Tibial nerve (tissue), 4 donors: Measurements from ENCODE around the gene GALNT18. TPM values are rescaled to one million over a fixed set of nuclear protein-coding genes. Genes with fewer than 3 reads are reported as not detected.

Experiments
- DNase-seq, 2 donors: peaks; one replicate each; pipeline ENCODE4 v3.0.0-alpha.2; 2019; ENCODE audit warnings: low spot score in 2 of 2
- H3K27ac ChIP-seq, 4 donors: fragments of 200-600 bp; sonication (generic) in 3 of 4; one replicate each; pipeline ENCODE4 v1.5.1; 2017 to 2019; ENCODE audit warnings: mild to moderate bottlenecking in 1 of 4
- H3K27me3 ChIP-seq, 2 donors: fragments of 200-600 bp; sonication (generic) in 1 of 2; one replicate each; pipeline versions ENCODE4 v1.5.1 to v1.6.0; 2017 to 2019
- H3K36me3 ChIP-seq, 3 donors: fragments of 200-600 bp; sonication (generic); one replicate each; pipeline ENCODE4 v1.5.1; 2018 to 2019
- H3K4me1 ChIP-seq, 4 donors: fragments of 200-600 bp; sonication (generic) in 3 of 4; one replicate each; pipeline ENCODE4 v1.5.1; 2017 to 2019
- H3K4me3 ChIP-seq, 4 donors: fragments of 200-600 bp; sonication (generic) in 3 of 4; one replicate each; pipeline ENCODE4 v1.5.1; 2017 to 2019; ENCODE audit warnings: mild to moderate bottlenecking in 1 of 4, moderate library complexity in 1 of 4
- H3K9me3 ChIP-seq, 4 donors: fragments of 200-600 bp; sonication (generic) in 3 of 4; one replicate each; pipeline ENCODE4 v1.5.1; 2017 to 2019
- CTCF ChIP-seq, 5 experiments: fragments of 200-600 bp in 3 of 5; fragments of 450-650 bp in 2 of 5; sonication (generic) in 3 of 5; IDR thresholded peaks; one replicate each; pipeline ENCODE4 v1.5.1; 2016 to 2019; ENCODE audit warnings: antibody characterized with exemption in 5 of 5, mild to moderate bottlenecking in 3 of 5, moderate library complexity in 2 of 5
- EP300 ChIP-seq, 2 donors: sonication (generic); formaldehyde crosslinking; IDR thresholded peaks; one replicate each; pipeline ENCODE4 v1.6.1; 2017; ENCODE audit warnings: antibody characterized with exemption in 2 of 2, mild to moderate bottlenecking in 1 of 2
- POLR2A ChIP-seq, 2 donors: fragments of 450-650 bp; IDR thresholded peaks; one replicate each; pipeline ENCODE4 v1.6.1; 2017; ENCODE audit warnings: antibody characterized with exemption in 2 of 2, mild to moderate bottlenecking in 2 of 2, moderate library complexity in 2 of 2
- WGBS, 2 donors: methylation state at CpG; one replicate each; pipeline ENCODE4 v1.1.5; 2018; 5-methylcytosine and 5-hydroxymethylcytosine counted together
- total RNA-seq, 4 donors: library from RNA; depleted of rRNA; stranded (reverse); fragments of >200 nt; gene quantifications; one replicate each; pipeline ENCODE4 v1.1.0, GENCODE V29; 2016

The GALNT18 gene
- total RNA-seq, 4 donors from 2014 or later: 11.3 to 32.4 (median 23.9) TPM

GRCh38 chr11:11531131-11531908 lies 90.5 kb downstream of the GALNT18 start:
- Histone ChIP-seq H3K36me3 (no peaks in the 10 kb centered on the region), H3K4me3 (no peak overlapping the region), H3K27ac (no peak overlapping the region), H3K27me3 (no peaks in the 10 kb centered on the region), H3K9me3 (no peaks in the 10 kb centered on the region), H3K4me1 (peaks cover 0 to 33% (median 3%) of the 10 kb centered on the region in 4 donors)
- 65 to 74% methylated on average over 11 of the region's 11 CpGs for WGBS, 2 donors
- TF ChIP-seq CTCF (IDR thresholded peaks at IDR 0.05): no peak
- TF ChIP-seq POLR2A (IDR thresholded peaks at IDR 0.05): no peak
- no peak for TF ChIP-seq EP300 (IDR thresholded peaks at IDR 0.05)
- DNase-seq: no peak

GRCh38 chr11:11528986-11529385 lies 92.8 kb downstream of the GALNT18 start:
- H3K4me3 ChIP-seq: no peak overlapping the region
- 93 to 100% methylated on average over 1 of the region's 1 CpG for WGBS, 2 donors
- H3K4me1 ChIP-seq: peaks cover 0 to 21% (median 0%) of the 10 kb centered on the region in 4 donors

GRCh38 chr11:11525283-11525682 lies 96.5 kb downstream of the GALNT18 start:
- no peaks in the 10 kb centered on the region for H3K9me3 ChIP-seq
- no peak for DNase-seq
- no peaks in the 10 kb centered on the region for H3K36me3 ChIP-seq
- H3K4me3 ChIP-seq: no peak overlapping the region
- TF ChIP-seq POLR2A (IDR thresholded peaks at IDR 0.05) (no peak), EP300 (IDR thresholded peaks at IDR 0.05) (no peak), CTCF (IDR thresholded peaks at IDR 0.05) (no peak)
- H3K27me3 ChIP-seq: no peaks in the 10 kb centered on the region
- WGBS, 2 donors: 94 to 97% methylated on average over 5 of the region's 5 CpGs
- no peak overlapping the region for H3K27ac ChIP-seq
- no peaks in the 10 kb centered on the region for H3K4me1 ChIP-seq

More at GRCh38 chr11:11528986-11529385, 92.8 kb downstream of the GALNT18 start:
- Histone ChIP-seq H3K9me3 (no peaks in the 10 kb centered on the region), H3K36me3 (no peaks in the 10 kb centered on the region), H3K27me3 (no peaks in the 10 kb centered on the region), H3K27ac (no peak overlapping the region)
- TF ChIP-seq EP300 (IDR thresholded peaks at IDR 0.05) (no peak), POLR2A (IDR thresholded peaks at IDR 0.05) (no peak), CTCF (IDR thresholded peaks at IDR 0.05) (no peak)
- no peak for DNase-seq

GRCh38 chr11:11524436-11525061 lies 97.3 kb downstream of the GALNT18 start:
- H3K36me3 ChIP-seq: no peaks in the 10 kb centered on the region
- TF ChIP-seq CTCF (IDR thresholded peaks at IDR 0.05) (no peak), POLR2A (IDR thresholded peaks at IDR 0.05) (no peak), EP300 (IDR thresholded peaks at IDR 0.05) (no peak)
- WGBS, 2 donors: 56 to 82% methylated on average over 5 of the region's 5 CpGs
- DNase-seq: no peak
- no peak overlapping the region for H3K27ac ChIP-seq
- H3K9me3 ChIP-seq: no peaks in the 10 kb centered on the region
- H3K27me3 ChIP-seq: no peaks in the 10 kb centered on the region
- H3K4me3 ChIP-seq: no peak overlapping the region
- no peaks in the 10 kb centered on the region for H3K4me1 ChIP-seq

GRCh38 chr11:11522591-11522990 lies 99.2 kb downstream of the GALNT18 start:
- H3K4me3 ChIP-seq: no peak overlapping the region
- no peaks in the 10 kb centered on the region for H3K4me1 ChIP-seq
- WGBS, 2 donors: 77 to 82% methylated on average over 4 of the region's 4 CpGs
- H3K36me3 ChIP-seq: no peaks in the 10 kb centered on the region
- TF ChIP-seq CTCF (IDR thresholded peaks at IDR 0.05) (no peak), POLR2A (IDR thresholded peaks at IDR 0.05) (no peak), EP300 (IDR thresholded peaks at IDR 0.05) (no peak)
- no peak for DNase-seq
- no peak overlapping the region for H3K27ac ChIP-seq
- H3K27me3 ChIP-seq: no peaks in the 10 kb centered on the region
- no peaks in the 10 kb centered on the region for H3K9me3 ChIP-seq
